ENCODE results near the gene ZNF266.
A peak's percentile ranks its signal among the peaks of the same experiment; 100 is the strongest.

ZNF266 gene

GRCh38 chr19:9435279-9436268 is at the start of gene ZNF266:
TSS of gene ZNF266 (minus strand) at chr19:9435573. CDS start at chr19:9420089, 15,484 bp downstream.
- peak; percentile 84 to 94 (median 89) for DNase-seq

GRCh38 chr19:9485140-9485539 is 49.8 kb upstream of the ZNF266 start:
- DNase-seq = no peak

GRCh38 chr19:9474975-9475374 is 39.6 kb upstream of the ZNF266 start:
- DNase-seq = no peak

GRCh38 chr19:9467161-9467560 is 31.8 kb upstream of the ZNF266 start:
- no peak for DNase-seq

GRCh38 chr19:9461938-9462337 is 26.6 kb upstream of the ZNF266 start:
- no peak for DNase-seq

GRCh38 chr19:9456018-9456689 is 20.8 kb upstream of the ZNF266 start:
- no peak for DNase-seq

GRCh38 chr19:9453953-9454352 is 18.6 kb upstream of the ZNF266 start:
- DNase-seq = no peak

- no peak for DNase-seq
Measured at GRCh38 chr19:9445037-9445436, 9.7 kb upstream of the ZNF266 start.

- DNase-seq = no peak
Measured at GRCh38 chr19:9436358-9436757, 985 bp upstream of the ZNF266 start.

- peak in 1 of 6 experiments; percentile 31 for DNase-seq
Measured at GRCh38 chr19:9431475-9431874, 3.9 kb downstream of the ZNF266 start.

- DNase-seq = no peak
Measured at GRCh38 chr19:9430444-9430843, 4.9 kb downstream of the ZNF266 start.

- DNase-seq = no peak
Measured at GRCh38 chr19:9427941-9428340, 7.4 kb downstream of the ZNF266 start.

- no peak for DNase-seq
Measured at GRCh38 chr19:9413240-9413954, 22.0 kb downstream of the ZNF266 start.

GRCh38 chr19:9407827-9408226 is 27.5 kb downstream of the ZNF266 start:
- DNase-seq = no peak

- peak in 5 of 6 experiments; percentile 8 to 49 (median 39) for DNase-seq
Measured at GRCh38 chr19:9406798-9407352, 28.5 kb downstream of the ZNF266 start.

GRCh38 chr19:9381361-9381785 is 54.0 kb downstream of the ZNF266 start:
- DNase-seq = no peak

GRCh38 chr19:9370738-9371619 is 64.4 kb downstream of the ZNF266 start:
- no peak for DNase-seq

- DNase-seq = no peak
Measured at GRCh38 chr19:9362905-9363304, 72.5 kb downstream of the ZNF266 start, which contains the start of gene ZNF177. TSS of gene ZNF177 (plus strand) at chr19:9363013. CDS start at chr19:9378312, 15,299 bp downstream.

Measured in stimulated activated naive CD4-positive, alpha-beta T cell (primary cell).